Esophagus mucosa (tissue), 1 donor: Measurements from ENCODE around the gene VAMP1. TPM values are rescaled to one million over a fixed set of nuclear protein-coding genes. Genes with fewer than 3 reads are reported as not detected.
"Not testable (repeated sequence)": the region's sequence is repeated elsewhere in the genome, so short reads cannot be mapped to it uniquely, and the experiment has no call there.

ENCODE experiments used
- ATAC-seq: fragments of 200-7000 bp; cut with Tn5 transposase; one replicate; pipeline ENCODE4 v1.9.1; 2020
- total RNA-seq: library from RNA; stranded (reverse); gene quantifications from one replicate; pipeline ENCODE4 v1.2.4, GENCODE V29; 2023
- donor health status: DM: yes; HTN: yes; CAD: no.

VAMP1 gene
- total RNA-seq, 1 donor from 2014 or later = 1.6 TPM

DNA sequence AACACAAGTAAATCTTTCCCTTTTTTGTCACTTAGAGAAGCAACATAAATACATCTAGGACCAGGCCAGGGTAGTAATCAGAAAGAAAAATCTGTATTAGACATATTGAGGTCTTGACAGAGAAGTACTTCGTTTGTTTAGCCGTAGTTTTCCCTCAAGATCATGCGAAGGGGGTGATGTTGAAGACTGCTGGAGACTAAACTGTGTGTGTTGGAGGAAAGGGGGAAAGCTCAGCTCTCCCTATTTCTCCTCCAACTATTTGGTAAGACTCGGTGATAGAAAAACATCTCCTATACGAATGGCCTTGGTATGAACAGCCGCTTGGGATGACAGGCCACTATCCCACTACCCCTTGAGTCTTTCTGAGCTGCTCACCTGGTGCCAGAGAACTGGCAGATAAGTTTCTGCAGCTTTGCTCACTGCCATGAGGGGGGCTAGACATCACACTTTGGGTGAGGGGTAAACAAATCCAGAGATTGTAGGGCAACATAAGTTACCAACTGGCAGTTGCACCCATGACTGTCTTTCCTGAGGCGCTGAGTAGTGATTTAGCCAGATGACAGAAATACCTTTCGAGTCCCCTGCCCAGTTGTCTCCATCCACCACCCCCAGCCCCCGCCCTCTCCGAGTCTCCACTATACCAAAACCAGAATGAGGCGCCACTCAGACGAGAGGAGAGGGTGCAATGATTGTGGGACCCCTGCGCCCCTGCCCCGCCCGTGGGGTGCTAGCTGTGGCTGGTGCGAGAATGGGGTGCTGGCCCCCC, 685 bp downstream of the VAMP1 start:
- ATAC-seq = no peak

- ATAC-seq = no peak
Measured at GRCh38 chr12:6469092-6469491, 1.4 kb downstream of the VAMP1 start.

DNA sequence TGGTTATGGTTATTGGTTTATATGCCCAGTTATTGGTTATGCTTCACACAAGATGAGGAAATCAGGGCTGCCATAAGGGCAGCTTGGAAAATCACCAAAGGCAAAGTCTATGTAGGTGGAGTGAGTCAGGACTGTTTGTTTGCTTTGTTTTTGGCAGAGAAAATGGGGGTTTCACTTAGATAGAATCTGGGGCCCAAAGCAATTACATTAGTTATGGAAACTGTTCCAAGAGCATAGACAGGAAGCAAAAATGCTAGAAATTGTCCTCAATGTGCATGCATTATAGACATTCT, 2.2 kb downstream of the VAMP1 start:
- no peak for ATAC-seq

DNA sequence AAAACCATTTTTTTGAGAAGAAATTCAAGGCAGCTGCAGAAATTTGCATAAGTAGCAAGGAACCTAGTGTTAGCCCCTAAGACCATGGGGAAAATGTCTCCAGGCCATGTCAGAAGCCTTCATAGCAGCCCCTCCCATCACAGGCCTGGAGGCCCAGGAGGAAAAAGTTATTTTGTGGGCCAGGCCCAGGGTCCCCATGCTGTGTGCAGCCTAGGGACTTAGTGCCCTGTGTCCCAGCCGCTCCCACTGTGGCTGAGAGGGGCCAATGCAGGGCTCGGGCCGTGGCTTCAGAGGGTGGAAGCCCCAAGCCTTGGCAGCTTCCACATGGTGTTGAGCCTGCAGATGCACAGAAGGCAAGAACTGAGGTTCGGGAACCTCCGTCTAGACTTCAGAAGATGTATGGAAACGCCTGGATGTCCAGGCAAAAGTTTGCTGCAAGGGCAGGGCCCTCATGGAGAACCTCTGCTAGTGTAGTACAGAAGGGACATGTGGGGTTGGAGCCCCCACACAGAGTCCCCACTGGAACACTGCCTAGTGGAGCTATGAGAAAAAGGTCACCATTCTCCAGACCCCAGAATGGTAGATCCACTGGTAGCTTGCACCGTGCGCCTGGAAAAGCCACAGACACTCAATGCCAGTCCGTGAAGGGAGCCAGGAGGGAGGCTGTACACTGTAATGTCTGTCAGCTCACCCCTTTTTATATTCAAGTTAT, 2.8 kb downstream of the VAMP1 start:
- ATAC-seq = not testable (repeated sequence)

DNA sequence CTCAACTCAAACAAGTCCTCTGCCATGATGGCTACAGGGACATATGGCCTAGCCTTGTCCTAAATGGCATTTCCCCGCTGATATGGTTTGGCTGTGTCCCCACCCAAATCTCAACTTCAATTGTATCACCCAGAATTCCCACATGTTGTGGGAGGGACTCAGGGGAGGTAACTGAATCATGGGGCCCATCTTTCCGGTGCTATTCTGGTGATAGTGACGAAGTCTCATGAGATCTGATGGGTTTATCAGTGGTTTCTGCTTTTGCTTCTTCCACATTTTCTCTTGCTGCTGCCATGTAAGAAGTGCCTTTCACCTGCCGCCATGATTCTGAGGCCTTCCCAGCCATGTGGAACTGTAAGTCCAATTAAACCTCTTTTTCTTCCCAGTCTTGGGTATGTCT, 3.7 kb downstream of the VAMP1 start:
- not testable (repeated sequence) for ATAC-seq

DNA sequence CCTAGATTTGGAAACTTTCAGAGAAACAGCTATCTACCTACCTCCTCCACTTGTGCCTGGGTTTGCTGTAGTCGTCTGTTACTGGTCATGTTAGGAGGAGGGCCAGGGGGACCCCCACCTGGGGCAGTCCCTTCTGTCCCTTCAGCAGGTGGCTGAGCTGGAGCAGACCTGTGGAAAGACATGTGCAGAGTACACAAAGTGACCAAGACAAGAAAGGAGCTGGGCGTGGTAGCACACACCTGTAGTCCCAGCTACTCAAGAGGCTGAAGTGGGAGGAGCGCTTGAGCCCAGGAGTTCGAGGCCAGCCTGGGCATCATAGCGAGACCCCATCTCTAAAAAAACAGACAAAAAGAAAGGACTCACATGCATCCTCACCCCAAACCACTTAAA, 4.3 kb downstream of the VAMP1 start:
- no peak for ATAC-seq

GRCh38 chr12:6465467-6466183, 4.9 kb downstream of the VAMP1 start:
- ATAC-seq = peak; percentile 54

DNA sequence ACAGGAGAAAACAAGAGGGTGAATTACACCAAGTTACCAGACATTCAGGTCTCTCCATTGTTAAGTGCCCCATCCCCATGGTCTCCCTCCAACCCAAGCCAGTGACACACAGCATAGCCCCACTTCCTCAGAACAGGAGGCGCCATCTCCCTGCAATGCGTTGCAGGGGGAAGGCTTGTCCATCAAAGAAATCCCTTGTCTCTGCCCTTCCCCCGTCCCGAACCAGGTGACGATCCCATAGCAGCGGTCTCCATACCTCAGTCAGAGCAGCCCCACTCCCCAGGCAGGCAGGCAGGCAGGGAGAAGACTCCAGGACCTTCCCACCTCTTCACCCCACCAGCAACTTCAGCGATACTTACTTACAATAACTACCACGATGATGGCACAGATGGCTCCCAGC, 5.9 kb downstream of the VAMP1 start:
- ATAC-seq = no peak

DNA sequence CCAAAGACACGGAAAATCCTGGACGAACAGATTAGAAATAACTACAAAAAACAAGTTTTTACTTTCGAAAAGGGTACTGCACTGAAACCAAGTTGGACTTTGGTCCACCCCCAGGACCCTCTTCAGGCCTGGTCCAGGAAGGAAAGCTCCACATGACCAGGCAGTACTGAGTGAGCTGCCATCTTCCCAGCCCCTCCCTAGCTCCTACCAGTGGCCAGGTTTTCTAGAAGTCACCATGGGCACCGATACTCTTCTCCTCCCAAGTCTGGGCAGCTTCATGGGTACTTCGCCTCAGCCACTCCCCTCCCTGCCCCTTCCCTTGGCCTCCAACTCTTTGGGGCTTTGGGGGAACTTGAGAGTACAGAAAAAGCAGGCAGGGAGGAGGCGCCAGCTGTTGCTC, 6.6 kb downstream of the VAMP1 start:
- no peak for ATAC-seq

DNA sequence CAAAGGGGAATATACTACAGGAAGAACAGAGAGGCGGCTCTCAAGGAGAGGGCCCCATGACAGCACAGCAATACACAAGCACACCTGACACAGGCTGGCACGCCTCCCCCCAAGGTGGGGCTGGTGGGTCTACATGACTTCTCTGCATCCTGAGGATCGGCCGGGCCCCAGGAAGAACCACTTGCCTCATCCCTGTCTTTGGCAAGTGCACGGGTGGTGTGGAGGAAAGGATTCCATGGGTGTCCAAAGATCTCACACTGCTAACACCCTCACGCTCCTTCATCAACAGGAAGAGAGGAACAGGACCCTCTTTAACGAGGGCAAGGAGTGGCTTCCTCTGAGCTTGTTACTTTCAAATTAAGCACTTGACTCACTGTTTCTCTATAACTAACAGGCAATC, 7.3 kb downstream of the VAMP1 start:
- no peak for ATAC-seq

DNA sequence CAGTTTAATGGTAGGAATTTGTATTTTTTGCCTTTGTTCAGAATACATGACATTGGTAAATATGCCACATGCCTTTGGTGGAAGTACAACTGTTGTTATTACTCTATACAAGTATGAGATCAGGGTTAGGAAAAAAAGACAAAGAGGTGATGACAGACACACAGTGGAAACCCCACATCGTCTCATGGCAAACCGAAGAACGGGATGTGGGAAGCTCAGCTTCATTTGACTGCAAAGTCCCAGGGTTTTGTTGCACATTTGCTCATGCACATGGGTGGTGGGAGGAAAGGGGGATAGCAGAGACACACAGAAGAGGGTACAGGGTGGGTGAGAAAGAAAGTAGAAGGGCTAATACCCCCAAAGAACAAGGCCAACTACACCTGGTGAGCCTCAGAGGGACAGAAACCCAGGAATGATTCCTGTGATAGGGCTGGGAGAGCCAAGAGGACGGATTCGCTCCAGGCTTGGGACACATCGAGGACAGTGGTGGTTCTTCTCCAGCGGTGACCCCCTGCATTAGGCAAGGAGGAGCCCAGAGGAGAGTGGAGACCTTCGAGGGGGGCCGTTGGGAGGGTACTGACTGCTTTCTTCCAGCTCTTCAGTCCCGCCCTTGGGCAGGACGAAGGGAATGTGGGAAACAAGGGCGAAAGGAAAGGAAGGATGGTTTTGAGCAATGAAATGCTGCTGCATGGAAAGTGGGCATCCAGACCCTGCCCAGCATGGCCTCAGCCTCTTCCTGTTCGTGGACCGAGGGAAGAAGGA, 8.1 kb downstream of the VAMP1 start:
- ATAC-seq = peak; percentile 5

- ATAC-seq = peak; percentile 54
Measured at GRCh38 chr12:6461401-6462233, 8.9 kb downstream of the VAMP1 start.

DNA sequence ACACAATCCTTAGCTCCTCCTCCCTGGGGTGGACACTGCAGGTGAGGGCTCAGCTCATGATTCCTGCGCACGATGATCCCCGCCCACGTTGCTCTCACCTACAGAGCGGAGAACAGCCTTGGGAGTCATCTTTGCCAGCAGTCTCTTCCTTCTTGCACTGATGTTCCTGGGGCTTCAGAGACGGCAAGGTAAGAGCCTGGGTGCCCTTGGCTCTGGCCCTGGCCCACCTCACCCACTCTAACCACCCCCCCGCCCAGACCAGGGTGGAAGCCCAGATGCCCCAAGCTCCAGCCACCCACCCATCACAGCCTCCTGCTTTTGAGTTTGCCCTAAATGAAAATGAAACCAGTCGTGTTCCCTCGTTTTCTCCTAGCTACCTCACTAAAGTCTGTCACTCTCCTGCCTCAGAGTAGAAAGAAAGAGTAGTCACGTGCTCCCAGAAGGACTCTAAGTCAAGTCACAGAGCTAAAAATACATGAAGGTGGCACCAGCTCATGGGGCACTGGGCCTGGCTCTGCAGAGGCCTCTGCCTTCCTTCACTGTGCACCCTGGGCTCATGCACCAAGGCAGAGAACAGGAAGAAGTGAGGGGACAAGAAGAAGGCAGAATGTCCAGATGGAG, 9.6 kb downstream of the VAMP1 start:
- ATAC-seq = no peak

DNA sequence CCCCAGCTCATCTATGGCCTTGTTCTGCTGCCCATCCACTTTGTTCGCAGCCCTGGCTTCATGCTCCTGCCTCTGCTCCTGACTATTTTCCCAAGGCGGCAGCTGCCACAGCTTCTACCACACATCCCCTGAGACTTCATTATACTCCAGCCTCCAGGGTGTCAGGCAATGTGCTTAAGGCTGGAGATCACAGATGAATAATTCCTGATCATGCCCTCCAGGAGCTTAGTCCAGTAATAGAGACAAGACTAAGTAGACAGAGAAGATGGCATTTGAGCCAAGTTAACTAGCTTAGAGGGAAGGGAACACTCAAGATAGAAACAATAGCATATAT, 11.5 kb downstream of the VAMP1 start:
- no peak for ATAC-seq

GRCh38 chr12:6458281-6459003, 12.0 kb downstream of the VAMP1 start:
- no peak for ATAC-seq

GRCh38 chr12:6457220-6457945, 13.1 kb downstream of the VAMP1 start:
- no peak for ATAC-seq

GRCh38 chr12:6452944-6453630, 17.4 kb downstream of the VAMP1 start:
- peak; percentile 68 for ATAC-seq

- peak; percentile 19 for ATAC-seq
Measured at GRCh38 chr12:6452245-6452943, 18.1 kb downstream of the VAMP1 start.
